Smooth muscle cell (in vitro differentiated cells): ENCODE results near the gene BRINP2. TPM values are rescaled to one million over a fixed set of nuclear protein-coding genes. Genes with fewer than 3 reads are reported as not detected.

Experiments used
- DNase-seq: peaks from one replicate; lab custom pipeline; 2025; ENCODE audit not compliant: unreplicated experiment; lab: John Stamatoyannopoulos, UW
- H2AFZ ChIP-seq: fragments of 200-600 bp; sonication (generic); 2 replicates; pipeline ENCODE4 v1.6.0; 2016; ENCODE audit warnings: antibody characterized with exemption, low read depth, mild to moderate bottlenecking
- H3F3A ChIP-seq: fragments of 200-600 bp; sonication (generic); 2 replicates; pipeline ENCODE4 v1.6.0; 2017; ENCODE audit warnings: antibody characterized with exemption, low read depth
- H3K27ac ChIP-seq: fragments of 200-600 bp; sonication (generic); 2 replicates; pipeline ENCODE4 v1.5.1; 2016; ENCODE audit warnings: low read depth, mild to moderate bottlenecking
- H3K27me3 ChIP-seq: fragments of 200-600 bp; sonication (generic); 2 replicates; pipeline ENCODE4 v1.6.1; 2016; ENCODE audit warnings: low read depth, mild to moderate bottlenecking
- H3K36me3 ChIP-seq: fragments of 200-600 bp; sonication (generic); 2 replicates; pipeline ENCODE4 v1.5.1; 2016; ENCODE audit warnings: low read depth
- H3K4me1 ChIP-seq: fragments of 200-600 bp; sonication (generic); 2 replicates; pipeline ENCODE4 v1.5.1; 2016; ENCODE audit warnings: low read depth
- H3K4me2 ChIP-seq: fragments of 200-600 bp; sonication (generic); 2 replicates; pipeline ENCODE4 v1.6.0; 2016; ENCODE audit warnings: mild to moderate bottlenecking
- H3K4me3 ChIP-seq: fragments of 200-600 bp; sonication (generic); 2 replicates; pipeline ENCODE4 v1.5.1; 2016; ENCODE audit warnings: mild to moderate bottlenecking
- H3K79me2 ChIP-seq: fragments of 200-600 bp; sonication (generic); 2 replicates; pipeline ENCODE4 v1.6.0; 2016; ENCODE audit warnings: low read depth, mild to moderate bottlenecking
- H3K9ac ChIP-seq: fragments of 200-600 bp; sonication (generic); 2 replicates; pipeline ENCODE4 v1.6.0; 2016; ENCODE audit warnings: low read depth
- H3K9me3 ChIP-seq: fragments of 200-600 bp; sonication (generic); replicated peaks from 2 replicates; pipeline ENCODE4 v1.5.1; 2016; ENCODE audit warnings: low read depth
- H4K20me1 ChIP-seq: fragments of 200-600 bp; sonication (generic); 2 replicates; pipeline ENCODE4 v1.6.0; 2016; ENCODE audit warnings: low read depth
- CTCF ChIP-seq: fragments of 200-600 bp; sonication (generic); IDR thresholded peaks from 2 replicates; pipeline ENCODE4 v1.5.1; 2017; ENCODE audit warnings: borderline replicate concordance, mild to moderate bottlenecking, antibody characterized with exemption; ENCODE audit not compliant: insufficient read depth, poor library complexity, severe bottlenecking
- WGBS: methylation state at CpG from one replicate; pipeline ENCODE4 v1.1.7; 2016; ENCODE audit warnings: low lambda C conversion rate; 5-methylcytosine and 5-hydroxymethylcytosine counted together
- polyA plus RNA-seq: library from polyadenylated mRNA; unstranded; fragments of >200 nt; fragmentation: Nextera tagmentation; extraction: Ambion mirVana; gene quantifications from 2 replicates; pipeline ENCODE4 v1.2.1, GENCODE V29; 2016
- total RNA-seq: library from RNA; depleted of rRNA; stranded (reverse); fragments of >200 nt; gene quantifications from 2 replicates; pipeline ENCODE4 v1.2.3, GENCODE V29; 2014

The BRINP2 gene
- total and polyA plus RNA-seq, 2 experiments from 2014 or later: not detected

GRCh38 chr1:177302357-177303044 is 131.7 kb downstream of the BRINP2 start:
- Histone ChIP-seq H2AFZ (no peak overlapping the region), H3K79me2 (no peaks in the 10 kb centered on the region), H3K27ac (no peak overlapping the region), H3K4me1 (no peaks in the 10 kb centered on the region), H3K27me3 (no peaks in the 10 kb centered on the region), H3K9ac (no peak overlapping the region), H3K9me3 (no peaks in the 10 kb centered on the region), H3K4me3 (no peak overlapping the region), H4K20me1 (no peaks in the 10 kb centered on the region), H3K36me3 (no peaks in the 10 kb centered on the region), H3F3A (no peaks in the 10 kb centered on the region), H3K4me2 (no peak overlapping the region)
- 85% methylated on average over 7 of the region's 7 CpGs for WGBS
- no peak for TF ChIP-seq CTCF
- no peak for DNase-seq

- no peaks in the 10 kb centered on the region for H3F3A ChIP-seq
- no peak for TF ChIP-seq CTCF
- no peak overlapping the region for H3K27ac ChIP-seq
Measured at GRCh38 chr1:177305040-177306018, 134.6 kb downstream of the BRINP2 start.

GRCh38 chr1:177306019-177306415 is 135.3 kb downstream of the BRINP2 start:
- Histone ChIP-seq H3K9ac (no peak overlapping the region), H2AFZ (no peak overlapping the region), H3F3A (no peaks in the 10 kb centered on the region), H3K36me3 (no peaks in the 10 kb centered on the region), H3K27ac (no peak overlapping the region), H3K4me2 (no peak overlapping the region), H4K20me1 (no peaks in the 10 kb centered on the region), H3K4me3 (no peak overlapping the region), H3K9me3 (no peaks in the 10 kb centered on the region), H3K79me2 (no peaks in the 10 kb centered on the region), H3K4me1 (peaks cover 3% of the 10 kb centered on the region), H3K27me3 (no peaks in the 10 kb centered on the region)
- WGBS: 62% methylated on average over 3 of the region's 3 CpGs
- no peak for TF ChIP-seq CTCF
- no peak for DNase-seq

More at GRCh38 chr1:177305040-177306018, 134.6 kb downstream of the BRINP2 start:
- no peak overlapping the region for H2AFZ ChIP-seq
- no peak for DNase-seq
- no peak overlapping the region for H3K4me3 ChIP-seq
- H3K36me3 ChIP-seq: no peaks in the 10 kb centered on the region
- H3K4me2 ChIP-seq: no peak overlapping the region
- H3K4me1 ChIP-seq: peaks cover 3% of the 10 kb centered on the region
- H3K9ac ChIP-seq: no peak overlapping the region
- H3K79me2 ChIP-seq: no peaks in the 10 kb centered on the region
- no peaks in the 10 kb centered on the region for H3K27me3 ChIP-seq
- H3K9me3 ChIP-seq: no peaks in the 10 kb centered on the region
- H4K20me1 ChIP-seq: no peaks in the 10 kb centered on the region
- 75% methylated on average over 11 of the region's 11 CpGs for WGBS
